ENCODE measurements around the gene PLD6.

The PLD6 gene

GRCh38 chr17:17156107-17156506, 50.0 kb downstream of the PLD6 start:
- DNase-seq (ENCODE audit: low read depth, low spot score), result no peak

- no peak for DNase-seq (ENCODE audit: low read depth, low spot score)
Observed at GRCh38 chr17:17155568-17155967, 50.6 kb downstream of the PLD6 start.

GRCh38 chr17:17154981-17155380, 51.2 kb downstream of the PLD6 start:
- no peak for DNase-seq (ENCODE audit: low read depth, low spot score)

GRCh38 chr17:17154556-17154955, 51.6 kb downstream of the PLD6 start:
- no peak for DNase-seq (ENCODE audit: low read depth, low spot score)

- no peak for DNase-seq (ENCODE audit: low read depth, low spot score)
Observed at GRCh38 chr17:17153709-17154108, 52.4 kb downstream of the PLD6 start.

GRCh38 chr17:17153071-17153470, 53.1 kb downstream of the PLD6 start:
- no peak for DNase-seq (ENCODE audit: low read depth, low spot score)

- no peak for DNase-seq (ENCODE audit: low read depth, low spot score)
Observed at GRCh38 chr17:17152385-17152784, 53.7 kb downstream of the PLD6 start.

GRCh38 chr17:17151962-17152361, 54.2 kb downstream of the PLD6 start:
- DNase-seq (ENCODE audit: low read depth, low spot score), result no peak

GRCh38 chr17:17151541-17151940, 54.6 kb downstream of the PLD6 start:
- DNase-seq (ENCODE audit: low read depth, low spot score), result no peak

- no peak for DNase-seq (ENCODE audit: low read depth, low spot score)
Observed at GRCh38 chr17:17151055-17151454, 55.1 kb downstream of the PLD6 start.
